Urothelium cell line (cell line): ENCODE measurements around the gene TMEM132A.
A peak's percentile ranks its signal among the peaks of the same experiment; 100 is the strongest.

ENCODE experiments used
- DNase-seq: peaks from one replicate; pipeline ENCODE4 v3.0.0; 2011; ENCODE audit warnings: low spot score, mixed read lengths
- FAIRE-seq: peaks from 2 replicates; lab custom pipeline; 2011; peaks lifted over from hg19 to GRCh38; lab: Jason Lieb, UNC

The TMEM132A gene, protein sequence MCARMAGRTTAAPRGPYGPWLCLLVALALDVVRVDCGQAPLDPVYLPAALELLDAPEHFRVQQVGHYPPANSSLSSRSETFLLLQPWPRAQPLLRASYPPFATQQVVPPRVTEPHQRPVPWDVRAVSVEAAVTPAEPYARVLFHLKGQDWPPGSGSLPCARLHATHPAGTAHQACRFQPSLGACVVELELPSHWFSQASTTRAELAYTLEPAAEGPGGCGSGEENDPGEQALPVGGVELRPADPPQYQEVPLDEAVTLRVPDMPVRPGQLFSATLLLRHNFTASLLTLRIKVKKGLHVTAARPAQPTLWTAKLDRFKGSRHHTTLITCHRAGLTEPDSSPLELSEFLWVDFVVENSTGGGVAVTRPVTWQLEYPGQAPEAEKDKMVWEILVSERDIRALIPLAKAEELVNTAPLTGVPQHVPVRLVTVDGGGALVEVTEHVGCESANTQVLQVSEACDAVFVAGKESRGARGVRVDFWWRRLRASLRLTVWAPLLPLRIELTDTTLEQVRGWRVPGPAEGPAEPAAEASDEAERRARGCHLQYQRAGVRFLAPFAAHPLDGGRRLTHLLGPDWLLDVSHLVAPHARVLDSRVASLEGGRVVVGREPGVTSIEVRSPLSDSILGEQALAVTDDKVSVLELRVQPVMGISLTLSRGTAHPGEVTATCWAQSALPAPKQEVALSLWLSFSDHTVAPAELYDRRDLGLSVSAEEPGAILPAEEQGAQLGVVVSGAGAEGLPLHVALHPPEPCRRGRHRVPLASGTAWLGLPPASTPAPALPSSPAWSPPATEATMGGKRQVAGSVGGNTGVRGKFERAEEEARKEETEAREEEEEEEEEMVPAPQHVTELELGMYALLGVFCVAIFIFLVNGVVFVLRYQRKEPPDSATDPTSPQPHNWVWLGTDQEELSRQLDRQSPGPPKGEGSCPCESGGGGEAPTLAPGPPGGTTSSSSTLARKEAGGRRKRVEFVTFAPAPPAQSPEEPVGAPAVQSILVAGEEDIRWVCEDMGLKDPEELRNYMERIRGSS

DNA sequence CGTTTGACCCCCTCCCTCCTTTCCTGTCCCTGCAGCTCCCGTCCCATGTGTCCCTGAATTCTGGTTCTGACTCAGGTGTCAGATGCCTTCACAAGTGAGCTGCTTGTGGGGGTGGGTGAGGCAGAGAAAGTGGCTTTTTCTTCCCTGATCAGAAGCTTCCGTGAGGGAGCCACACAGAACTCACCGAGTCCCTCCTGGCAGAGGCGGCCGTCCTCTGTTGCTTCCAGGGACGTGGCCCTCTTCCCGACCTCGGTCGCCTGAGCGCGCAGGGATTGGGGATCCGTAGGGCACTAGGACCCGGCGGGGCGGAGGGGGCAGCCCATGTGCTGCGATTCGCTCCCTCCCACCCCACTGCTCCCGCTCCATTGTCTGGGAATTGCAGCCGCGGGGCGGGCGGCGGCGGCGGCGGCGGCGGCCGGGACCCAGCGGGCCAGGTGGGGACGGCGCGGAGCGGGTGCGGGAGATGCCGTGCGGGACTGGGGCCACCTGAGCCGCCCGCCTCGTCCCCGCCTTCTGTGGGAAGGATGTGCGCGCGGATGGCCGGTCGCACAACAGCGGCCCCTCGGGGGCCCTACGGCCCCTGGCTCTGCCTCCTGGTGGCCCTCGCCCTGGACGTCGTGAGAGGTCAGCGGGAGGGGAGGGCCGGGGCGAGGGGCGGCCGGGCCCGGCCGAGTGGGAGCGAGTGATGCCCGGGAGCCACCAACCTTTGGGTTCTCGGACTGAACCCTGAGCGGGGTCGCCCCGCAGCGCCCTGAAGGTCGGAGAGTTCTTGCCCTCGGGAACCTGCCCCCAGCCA is at the start of gene TMEM132A:
TSS of gene TMEM132A (plus strand) at position 351 of the 796 bp plus-strand sequence. CDS start at position 525, 174 bp downstream.
- DNase-seq, result peak; percentile 92
- FAIRE-seq, result peak; percentile 58

DNA sequence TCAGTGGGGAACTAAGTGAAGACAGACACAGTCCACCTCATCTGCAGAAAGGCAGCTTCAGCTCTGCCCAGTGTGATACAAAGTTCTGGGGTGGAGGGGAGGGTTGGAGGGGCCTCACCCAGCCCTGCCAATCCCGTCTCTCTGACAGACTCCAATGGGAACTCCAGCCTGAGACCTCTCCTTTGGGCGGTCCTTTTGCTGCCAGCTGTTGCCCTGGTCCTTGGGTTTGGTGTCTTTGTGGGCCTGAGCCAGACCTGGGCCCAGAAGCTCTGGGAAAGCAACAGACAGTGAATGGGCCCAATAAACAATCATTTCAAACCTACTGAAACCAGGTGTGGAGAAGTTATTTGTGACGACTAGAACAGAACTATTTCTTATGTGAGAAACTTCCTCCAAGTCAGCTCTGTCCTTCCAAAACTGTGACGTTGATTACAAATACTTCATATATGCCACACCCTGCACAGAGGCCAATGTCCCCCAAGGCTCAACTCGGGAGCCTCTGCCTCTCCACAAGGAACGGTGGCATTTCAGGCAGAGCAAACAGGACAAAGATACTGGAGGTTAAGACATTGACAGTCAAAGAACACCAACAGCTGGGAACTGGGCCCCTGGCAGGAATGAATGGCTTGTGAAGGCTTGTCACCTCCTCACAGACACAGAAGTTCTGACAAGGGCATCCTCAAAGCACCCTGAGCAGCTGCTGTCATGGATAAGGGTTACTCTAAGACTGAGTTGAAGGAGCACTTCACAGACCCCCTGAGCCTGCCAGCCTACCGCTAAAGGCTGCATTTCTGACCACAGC is 48.7 kb upstream of the TMEM132A start:
- DNase-seq, result no peak
- FAIRE-seq, result no peak

DNA sequence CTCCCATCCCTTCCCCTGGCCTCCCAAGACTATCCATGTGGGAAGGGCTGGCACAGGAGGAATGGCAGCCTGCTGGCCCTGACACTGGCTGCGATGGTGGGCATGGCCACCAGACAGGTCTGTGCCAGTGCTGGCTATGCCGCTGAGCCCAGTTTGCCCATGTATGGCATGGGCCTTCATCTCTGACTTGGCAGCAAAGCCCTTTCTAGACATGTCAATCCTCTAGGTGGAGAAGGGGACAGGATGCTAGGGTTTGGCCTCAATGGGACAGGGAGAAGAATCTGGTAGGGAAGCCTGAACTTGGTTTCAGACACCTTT is 48.1 kb upstream of the TMEM132A start:
- DNase-seq (no peak), FAIRE-seq (no peak)

DNA sequence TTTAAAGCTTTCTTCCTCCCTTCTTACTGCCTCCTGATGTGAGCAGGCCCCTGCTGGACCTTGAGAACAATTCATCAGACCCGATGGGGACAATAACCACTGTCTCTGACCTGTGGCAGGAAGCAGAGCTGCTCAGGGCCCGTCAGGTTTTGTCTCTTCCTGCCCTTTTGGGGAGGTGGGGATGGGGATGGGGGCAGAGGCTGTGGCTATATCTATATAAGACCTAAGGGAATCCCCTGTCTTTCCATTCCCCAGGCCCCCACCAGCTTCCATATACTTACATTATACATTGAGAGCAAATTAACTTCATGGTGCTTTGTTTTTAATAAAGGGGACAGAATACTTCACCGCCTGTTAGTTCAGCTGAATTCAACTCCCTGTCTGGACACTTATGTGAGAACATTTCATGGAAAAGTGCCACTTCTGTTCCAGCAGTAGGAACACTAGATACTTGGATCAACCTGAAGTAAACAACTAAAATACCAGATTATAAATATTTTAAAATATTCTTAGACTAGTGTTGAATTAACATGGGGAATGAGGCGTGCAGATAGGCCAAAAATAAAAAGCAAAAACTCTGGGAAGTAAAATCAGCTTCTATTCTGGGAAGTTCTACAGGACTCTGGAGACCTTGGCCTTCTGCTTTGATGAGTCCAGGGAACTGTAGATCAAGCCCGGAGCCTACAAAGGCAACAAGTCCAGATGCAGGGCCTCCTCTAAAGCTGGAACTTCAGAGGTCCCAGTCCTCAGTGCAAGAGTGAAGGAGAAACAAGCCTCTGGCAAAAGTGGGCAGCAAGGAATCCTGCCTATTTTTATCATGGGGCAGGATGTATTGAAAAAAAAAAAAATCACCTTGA is 45.8 kb upstream of the TMEM132A start:
- FAIRE-seq (no peak), DNase-seq (no peak)

DNA sequence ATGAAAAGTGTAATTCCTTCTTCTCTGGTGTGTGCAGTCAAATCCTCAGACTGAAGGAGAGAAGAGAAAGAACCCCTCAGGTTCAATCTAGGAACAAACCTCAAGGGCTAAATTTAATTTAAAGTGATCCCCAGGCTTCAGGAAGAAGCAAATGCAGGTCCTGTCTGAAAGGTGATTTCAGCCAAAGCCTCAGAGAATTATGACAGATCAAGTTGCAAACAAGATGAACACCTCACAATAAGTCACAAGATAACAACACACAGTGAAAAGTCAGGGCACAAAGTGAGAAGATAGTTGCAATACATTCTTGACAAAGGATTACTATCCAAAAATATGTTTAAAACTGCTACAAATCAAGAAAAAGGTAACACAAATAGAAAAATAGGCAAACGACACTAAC is 45.2 kb upstream of the TMEM132A start:
- FAIRE-seq, result no peak
- no peak for DNase-seq

DNA sequence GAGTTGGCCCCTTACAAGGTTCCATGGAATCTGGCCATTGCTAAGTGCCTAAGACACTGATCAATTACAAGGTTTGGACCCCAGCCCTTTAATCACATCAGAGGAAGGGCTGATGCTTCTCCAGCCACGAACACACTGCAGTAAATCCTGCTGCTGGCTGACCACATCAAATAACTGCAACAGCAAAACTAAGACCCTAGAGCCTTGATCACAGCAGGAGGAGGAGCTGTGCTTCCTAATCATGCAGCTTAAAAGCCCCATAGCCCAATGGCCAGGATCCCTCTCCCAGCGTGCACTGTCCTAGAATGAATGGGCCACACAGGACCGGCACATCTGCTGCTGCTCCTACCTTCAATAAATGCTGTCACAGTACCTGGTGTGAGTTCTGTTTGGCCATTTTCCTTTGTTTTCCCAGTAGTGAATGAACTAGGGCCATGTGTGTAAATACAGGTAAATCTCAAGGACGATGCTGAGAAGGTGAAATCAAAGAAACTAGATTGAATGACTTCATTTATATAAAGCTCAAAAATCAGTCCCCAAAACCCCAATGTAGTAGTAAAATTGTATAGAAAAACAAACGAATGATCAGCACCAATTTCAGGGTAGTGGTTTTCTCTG is 44.2 kb upstream of the TMEM132A start:
- no peak for FAIRE-seq

DNA sequence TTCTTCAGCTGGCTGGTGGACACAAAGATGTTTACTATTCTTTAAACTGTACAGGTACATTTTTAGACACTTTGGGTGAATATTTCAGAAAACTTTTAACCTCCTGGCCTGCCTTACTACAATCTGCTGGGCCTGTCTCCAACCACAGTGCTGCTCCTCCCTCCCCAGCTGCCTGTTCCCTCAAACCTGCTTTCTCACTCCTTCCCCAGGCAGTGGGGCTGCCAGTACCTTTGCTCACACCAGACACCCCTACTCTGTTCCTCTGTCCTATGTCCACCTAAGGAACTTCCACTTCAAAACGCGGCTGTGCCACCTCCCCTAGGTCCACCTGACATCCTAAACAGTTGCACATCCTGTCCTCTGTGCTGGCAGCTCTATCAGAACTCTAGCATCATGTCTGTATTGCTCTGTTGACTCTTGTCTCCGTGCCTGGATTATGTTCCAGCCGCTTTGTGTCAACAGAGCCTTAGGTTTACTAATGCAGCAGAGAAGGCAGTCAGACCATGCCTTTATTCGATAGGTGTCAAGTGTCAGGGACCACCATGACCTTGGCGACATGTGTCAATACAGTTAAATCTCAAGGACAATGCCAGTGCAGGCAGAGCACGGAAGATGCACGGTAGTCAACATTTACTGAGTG is 43.5 kb upstream of the TMEM132A start:
- FAIRE-seq (no peak), DNase-seq (no peak)

More for the DNA sequence above, 44.2 kb upstream of the TMEM132A start:
- DNase-seq, result no peak

DNA sequence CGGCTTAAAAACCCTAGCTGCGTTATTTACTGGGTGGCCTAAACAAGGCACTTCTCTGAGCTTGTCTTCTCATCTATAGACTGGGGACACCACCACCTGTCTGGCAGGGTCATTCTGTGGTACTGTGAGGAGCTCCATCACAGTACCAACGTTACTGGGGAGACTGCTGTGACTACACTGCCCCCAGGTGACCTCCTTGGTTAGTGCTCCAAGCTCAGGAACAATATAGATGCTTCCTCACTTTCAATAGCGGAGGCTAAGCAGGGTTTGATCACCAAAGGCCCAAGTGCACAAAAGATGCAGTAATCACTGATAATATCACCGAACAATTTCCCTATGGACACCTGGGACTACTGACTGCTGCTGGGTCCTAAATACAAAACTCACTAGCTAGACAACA is 36.7 kb upstream of the TMEM132A start:
- FAIRE-seq (no peak), DNase-seq (no peak)

DNA sequence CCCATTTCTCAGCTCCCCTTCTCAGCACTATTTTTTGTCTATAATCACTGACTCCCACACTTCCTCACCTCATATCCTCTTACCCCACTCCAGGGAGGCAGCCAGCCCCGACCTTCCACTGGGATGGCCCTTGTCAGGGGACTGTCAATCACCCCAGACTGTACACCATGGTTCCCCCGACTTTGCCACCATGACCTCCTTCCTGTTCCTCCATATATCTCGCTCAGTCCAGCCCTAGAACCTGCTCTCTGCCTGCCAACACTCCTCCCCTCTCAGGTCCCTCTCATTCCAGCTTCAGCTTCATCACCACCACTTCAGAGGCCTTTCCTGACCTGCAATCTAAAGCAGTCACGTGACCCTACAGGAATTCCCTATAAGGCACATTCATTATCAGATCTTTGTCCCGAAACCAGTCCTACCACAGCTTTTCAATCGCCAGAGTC is 34.4 kb upstream of the TMEM132A start:
- FAIRE-seq (no peak), DNase-seq (no peak)

DNA sequence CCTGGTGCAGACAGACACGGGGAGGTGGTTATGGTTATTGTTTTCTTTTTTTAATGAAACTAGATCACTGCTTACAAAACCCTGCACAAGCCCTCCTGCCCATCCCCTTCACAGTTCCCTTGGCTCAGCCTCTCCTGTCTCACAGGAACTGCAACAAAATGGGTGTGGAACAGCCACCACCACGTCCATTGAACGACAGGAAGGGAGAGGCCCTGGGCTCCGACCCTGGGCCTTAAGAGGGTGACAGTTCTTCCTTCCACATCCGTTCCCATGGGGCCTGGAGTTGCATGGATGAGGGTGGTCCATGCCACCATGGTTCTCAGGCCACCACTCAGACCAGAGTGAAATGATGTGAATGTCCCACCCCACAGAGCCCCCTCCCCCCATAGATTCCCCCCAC is 33.6 kb upstream of the TMEM132A start:
- FAIRE-seq (no peak), DNase-seq (no peak)

DNA sequence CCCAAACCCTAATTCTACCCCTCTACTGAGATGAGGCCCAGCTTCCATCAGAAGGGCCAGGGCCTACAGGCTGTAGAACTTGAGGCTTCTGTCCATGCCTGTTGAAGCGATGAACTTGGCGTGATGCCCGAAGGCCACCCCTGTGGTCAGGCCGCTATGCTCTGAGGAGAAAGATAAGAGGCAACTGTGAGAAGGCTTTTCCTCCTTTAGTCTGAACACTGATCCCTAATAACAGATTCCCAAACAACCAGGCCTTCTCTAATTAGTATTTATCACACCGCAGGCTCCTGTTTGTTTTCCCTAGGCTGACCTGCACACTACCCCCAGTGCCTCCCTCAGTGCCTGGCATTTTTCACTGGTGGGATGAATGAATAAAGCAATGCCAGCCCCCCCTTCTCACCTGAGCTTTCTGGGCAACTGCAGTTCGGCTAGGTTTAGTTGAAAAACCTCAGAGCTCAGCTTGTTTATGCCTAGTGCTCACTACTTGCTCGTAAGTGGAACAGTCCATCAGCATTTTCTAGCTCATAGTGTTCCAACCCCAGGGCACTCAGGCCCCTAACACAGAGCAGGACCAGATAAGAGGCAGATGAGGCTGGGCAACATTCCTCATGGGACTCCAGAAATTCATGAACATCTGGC is 33.0 kb upstream of the TMEM132A start:
- FAIRE-seq (no peak), DNase-seq (no peak)

DNA sequence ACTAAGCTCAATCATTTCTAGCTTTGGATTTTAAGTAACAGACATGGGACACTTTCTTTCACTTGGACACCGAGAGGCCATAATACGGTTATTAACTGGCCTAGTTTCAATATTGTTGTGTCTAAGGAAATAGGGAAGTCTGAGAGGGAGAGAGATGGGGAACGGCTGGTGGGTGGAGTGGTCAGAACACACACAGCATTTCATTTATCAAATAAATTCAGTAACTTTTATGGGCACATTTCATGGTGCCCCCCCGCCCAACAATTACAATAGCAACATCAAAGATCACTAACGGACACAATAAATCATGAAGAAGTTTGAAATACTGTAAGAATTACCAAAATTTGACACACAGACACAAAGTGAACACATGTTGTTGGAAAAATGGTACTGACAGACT is 28.6 kb upstream of the TMEM132A start:
- no peak for DNase-seq

DNA sequence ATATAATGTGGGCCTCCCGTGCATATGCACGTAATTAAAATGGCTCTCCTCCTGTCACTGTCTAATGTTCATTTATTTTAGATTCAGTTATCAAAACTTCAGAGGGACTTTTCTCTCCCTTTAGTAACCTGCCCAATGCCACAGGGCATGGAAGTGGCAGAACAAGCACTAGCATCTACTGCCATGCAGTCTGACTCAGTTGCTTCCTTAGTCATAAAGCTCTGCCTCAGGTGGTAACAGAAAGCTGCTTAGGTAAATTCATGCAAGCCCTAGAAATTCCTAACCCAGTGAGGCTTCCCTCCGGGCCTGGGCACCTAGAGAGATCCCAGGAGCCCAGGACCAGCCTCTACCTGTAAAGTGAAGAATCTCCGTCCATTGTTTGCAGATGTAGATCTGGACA is 26.8 kb upstream of the TMEM132A start:
- DNase-seq (no peak), FAIRE-seq (no peak)

More for the DNA sequence above, 28.6 kb upstream of the TMEM132A start:
- FAIRE-seq, result no peak

DNA sequence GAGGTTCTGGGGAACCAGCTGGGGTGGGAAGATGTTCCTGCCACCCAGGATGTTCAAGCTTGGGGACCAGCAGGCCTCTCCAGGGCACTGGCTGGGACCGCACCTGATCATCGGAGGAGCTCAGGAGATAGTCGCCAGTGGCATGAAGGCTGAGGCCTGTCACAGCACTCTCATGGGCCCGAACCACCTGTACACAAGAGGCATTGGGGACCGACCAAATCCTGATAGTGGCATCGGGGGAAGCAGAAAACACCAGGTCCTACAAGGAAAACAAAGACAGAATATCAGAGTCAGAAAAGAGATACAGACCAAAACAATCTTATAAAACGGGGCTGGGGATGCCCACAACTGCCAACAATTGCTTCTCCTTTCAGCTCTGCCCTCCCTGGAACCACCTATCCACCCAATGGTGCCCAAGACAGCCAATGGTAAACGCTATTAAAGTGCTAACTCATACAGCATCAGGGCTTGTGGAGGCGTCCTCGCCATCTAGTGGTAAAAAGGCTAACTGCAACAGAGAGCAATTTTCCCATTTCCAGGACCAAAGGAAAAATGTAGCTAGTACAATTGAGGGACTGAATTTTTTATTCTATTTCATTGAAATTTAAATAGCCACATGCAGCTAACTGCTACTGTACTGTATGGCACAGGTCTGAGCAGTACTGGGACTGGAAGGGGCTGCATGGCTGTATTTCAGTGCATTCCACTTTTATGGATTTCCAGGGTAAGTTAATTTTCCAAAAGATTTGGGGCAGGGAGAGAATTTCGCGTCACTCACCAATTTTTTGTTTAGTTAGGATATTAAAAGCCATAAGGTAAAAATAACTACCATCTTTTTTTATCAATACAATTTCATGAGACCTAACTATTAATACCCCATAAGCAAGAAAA is 25.0 kb upstream of the TMEM132A start:
- FAIRE-seq, result no peak
- peak; percentile 68 for DNase-seq

DNA sequence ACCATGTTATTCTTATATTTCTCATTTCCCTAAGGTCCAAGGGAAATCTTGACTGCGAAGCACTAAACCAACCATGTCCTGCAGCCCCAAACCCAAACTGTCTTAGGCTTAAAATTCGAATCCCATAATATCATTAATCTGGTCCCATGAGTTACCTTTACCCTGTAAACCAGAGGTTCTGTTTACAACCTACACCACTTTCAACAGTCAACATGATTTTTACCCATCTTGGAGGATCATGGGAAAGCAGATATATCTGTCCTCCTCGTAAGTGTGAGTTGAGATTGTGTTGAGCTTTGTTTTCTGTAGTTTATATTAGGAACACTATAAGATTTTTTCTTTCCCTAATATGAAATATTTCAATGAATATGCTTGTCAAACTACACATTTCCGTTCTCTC is 24.3 kb upstream of the TMEM132A start:
- no peak for FAIRE-seq
- DNase-seq, result no peak

DNA sequence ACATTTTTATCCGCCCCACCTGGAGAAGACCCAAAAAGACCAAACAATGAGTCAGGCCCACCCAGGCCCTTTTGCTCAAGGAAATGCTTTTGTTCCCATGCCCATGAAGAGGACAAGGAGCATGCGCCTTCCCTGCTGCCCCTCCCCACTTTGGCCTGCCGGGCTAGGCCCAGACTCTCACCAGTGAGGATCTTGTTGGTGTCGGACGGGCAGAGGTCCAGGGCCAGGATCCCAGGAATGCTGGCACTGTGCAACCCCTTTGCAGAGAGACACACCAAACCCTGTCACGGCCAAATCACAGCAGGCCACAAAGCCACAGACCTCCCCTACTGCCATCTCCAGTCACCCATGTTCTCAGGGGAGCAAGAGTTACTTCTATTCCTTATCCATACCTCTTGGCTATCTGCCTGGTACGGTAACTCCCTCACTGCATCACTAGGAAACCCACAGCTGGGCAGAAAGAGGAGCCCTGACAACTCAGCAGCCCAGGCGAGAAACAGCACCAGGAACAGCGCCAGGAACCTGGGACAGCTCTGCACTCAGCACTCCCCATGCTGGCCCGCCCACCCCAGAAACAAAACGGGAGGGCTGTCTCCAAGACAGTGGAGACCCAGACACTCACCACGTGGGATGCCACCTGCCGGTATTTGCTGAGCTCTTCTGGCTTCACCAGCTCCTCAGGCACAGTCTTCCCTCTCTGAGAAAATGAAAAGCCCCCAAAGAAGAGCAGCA is 23.4 kb upstream of the TMEM132A start:
- no peak for DNase-seq
- FAIRE-seq, result no peak
